Astrocyte of the spinal cord (primary cell): ENCODE measurements around the gene RIC3.
"Not testable (repeated sequence)": the region's sequence is repeated elsewhere in the genome, so short reads cannot be mapped to it uniquely, and the experiment has no call there.

ENCODE experiments used
- DNase-seq: peaks from one replicate; pipeline ENCODE4 v3.0.0; 2011; ENCODE audit warnings: low read depth, low spot score
- H3K4me3 ChIP-seq: 2 replicates; pipeline ENCODE4 v1.5.1; 2011; ENCODE audit warnings: low read depth, mild to moderate bottlenecking, low read length, moderate library complexity
- CTCF ChIP-seq: IDR thresholded peaks from 2 replicates; pipeline ENCODE4 v1.5.1; 2012; ENCODE audit warnings: low read depth, mild to moderate bottlenecking, low read length, inconsistent platforms
- in situ Hi-C: cut with HindIII; loops from 2 replicates; pipeline ENCODE4 v1.10.0; 2017; ENCODE audit warnings: low sequenced_read_pairs

Gene RIC3

DNA sequence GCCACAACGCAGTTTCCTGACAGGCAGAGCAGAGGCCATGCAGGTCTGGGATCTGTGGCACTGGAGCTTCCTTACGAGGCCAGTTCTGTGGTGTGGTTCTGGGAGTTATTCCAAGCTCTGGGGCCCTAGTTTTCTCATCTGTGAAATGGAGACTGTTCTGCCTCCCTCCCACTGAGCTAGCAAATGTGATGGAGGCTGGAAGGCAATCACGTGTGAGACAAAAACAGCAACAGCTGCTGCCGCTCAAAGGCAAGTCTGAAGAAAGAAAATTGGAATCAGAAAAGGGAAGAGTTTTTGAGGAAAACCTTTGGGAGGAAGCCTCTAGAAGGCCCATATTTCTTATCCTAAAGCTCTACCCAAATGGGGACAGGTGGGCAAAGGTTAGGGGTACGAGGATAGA lies 8.3 kb upstream of the RIC3 start:
- H3K4me3 ChIP-seq, result no peak overlapping the region
- DNase-seq, result no peak
- no peak for TF ChIP-seq CTCF
- in situ Hi-C loops, result no loop called here

GRCh38 chr11:8167796-8168195 lies 1.0 kb downstream of the RIC3 start:
- DNase-seq, result peak; percentile 6
- no peak overlapping the region for H3K4me3 ChIP-seq
- in situ Hi-C loops, result no loop called here
- TF ChIP-seq CTCF, result no peak

GRCh38 chr11:8164746-8165145 lies 4.1 kb downstream of the RIC3 start:
- no peak for TF ChIP-seq CTCF
- H3K4me3 ChIP-seq, result no peak overlapping the region
- DNase-seq, result no peak
- in situ Hi-C loops, result no loop called here

DNA sequence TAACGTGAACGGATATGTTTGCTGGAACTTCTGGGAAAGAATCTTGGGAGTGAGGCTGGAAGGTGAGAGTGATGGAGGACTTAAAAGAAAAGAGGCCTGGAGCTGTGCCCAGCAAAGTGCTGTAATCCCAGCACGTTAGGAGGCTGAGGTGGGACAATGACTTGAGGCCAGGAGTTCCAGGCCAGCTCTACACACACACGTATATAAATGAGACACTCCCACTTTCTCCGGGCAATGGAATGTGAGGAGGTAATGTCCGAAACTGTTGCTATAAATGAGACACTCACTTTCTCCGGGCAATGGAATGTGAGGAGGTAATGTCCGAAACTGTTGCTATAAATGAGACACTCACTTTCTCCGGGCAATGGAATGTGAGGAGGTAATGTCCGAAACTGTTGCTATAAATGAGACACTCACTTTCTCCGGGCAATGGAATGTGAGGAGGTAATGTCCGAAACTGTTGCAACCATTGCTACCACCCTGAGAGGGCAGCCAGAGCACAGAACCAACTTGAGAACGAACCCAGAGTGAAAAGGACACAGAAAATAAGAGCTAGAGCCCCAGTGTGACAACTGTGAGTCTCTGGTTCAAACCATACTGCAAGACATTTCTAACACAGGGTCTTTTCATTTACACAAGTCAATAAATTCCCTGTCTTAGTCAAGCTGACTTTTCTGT lies 7.1 kb downstream of the RIC3 start:
- DNase-seq, H3K4me3 ChIP-seq, in situ Hi-C loops: not testable (repeated sequence)

GRCh38 chr11:8156877-8157276 lies 11.9 kb downstream of the RIC3 start:
- no peak overlapping the region for H3K4me3 ChIP-seq
- DNase-seq, result no peak
- TF ChIP-seq CTCF, result no peak
- in situ Hi-C loops, result no loop called here

DNA sequence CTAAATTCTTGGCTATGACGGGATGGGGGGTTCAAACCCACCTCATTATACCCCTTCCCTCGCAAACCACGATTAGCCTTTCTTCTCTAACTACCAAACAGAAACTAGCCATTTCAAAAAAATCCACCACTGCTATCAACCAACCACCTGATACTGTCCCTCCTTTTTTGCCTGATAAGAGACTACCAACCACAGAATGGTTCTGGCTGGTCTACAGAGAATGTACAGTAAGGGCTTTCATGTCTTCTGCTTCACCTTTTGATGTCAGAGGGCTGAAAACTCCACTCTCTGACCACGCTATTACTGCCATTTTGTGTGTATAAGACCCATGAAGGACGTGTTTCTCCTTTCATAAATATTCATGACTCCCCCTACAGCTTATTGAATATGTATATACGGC lies 19.1 kb downstream of the RIC3 start:
- TF ChIP-seq CTCF, result no peak

DNA sequence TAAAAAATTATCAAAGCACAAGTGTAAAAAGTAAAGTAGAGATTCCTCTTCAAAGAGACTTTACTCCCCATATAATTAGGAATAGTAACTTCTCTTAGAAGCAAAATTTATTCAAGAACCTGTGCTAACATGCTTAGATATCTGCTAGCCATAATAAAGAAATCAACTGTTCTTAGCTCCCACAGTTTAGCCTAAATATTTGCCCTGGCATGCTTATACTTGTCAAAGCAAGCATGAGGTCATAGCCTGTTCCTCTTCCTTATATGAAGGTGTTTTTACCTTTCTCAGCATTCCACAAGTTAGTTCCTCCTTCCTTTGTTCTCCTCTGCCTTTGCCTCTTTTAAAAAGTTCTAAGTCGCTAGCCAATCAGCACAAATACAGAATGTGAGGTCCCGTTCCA lies 30.3 kb downstream of the RIC3 start:
- no peak overlapping the region for H3K4me3 ChIP-seq
- DNase-seq, result no peak
- no peak for TF ChIP-seq CTCF
- in situ Hi-C loops, result no loop called here

More for the DNA sequence above, 19.1 kb downstream of the RIC3 start:
- DNase-seq, result no peak
- in situ Hi-C loops, result no loop called here
- no peak overlapping the region for H3K4me3 ChIP-seq
